Measurements from ENCODE around the gene MERTK.

Gene MERTK

GRCh38 chr2:111912547-111912946 lies 14.1 kb downstream of the MERTK start:
- intact Hi-C loops (cut with DNase I; ENCODE audit: low total_unique reads): no loop called here
- no peak overlapping the region for H3K27ac ChIP-seq

DNA sequence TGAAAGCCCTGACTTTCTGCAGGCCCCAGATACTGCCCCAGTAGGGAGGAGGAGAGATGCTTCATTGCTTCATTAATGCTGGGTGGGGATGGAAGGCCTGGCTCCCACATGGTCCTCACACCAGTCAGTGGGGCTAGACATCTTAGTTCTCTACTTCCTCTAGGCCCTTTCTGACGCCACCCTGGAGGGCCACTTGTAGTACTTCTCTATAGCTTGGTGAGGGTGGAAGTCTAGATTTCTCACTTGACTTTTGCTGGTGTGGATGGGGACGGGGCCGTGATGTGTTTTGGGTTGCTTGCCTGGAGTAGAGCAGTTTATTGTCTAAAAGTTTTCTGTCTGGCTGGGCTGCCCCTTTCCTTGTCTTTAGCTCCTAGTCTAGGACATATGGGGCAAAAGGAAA lies 18.7 kb downstream of the MERTK start:
- Histone ChIP-seq H3K9me3 (no peaks in the 10 kb centered on the region), H3K27ac (no peak overlapping the region), H3K36me3 (peaks cover 0 to 7% (median 5%) of the 10 kb centered on the region in 3 donors), H3K4me3 (no peak overlapping the region), H3K27me3 (no peaks in the 10 kb centered on the region), H3K4me1 (peaks cover 0 to 25% (median 7%) of the 10 kb centered on the region in 4 donors)
- no peak for DNase-seq
- TF ChIP-seq CTCF (IDR thresholded peaks at IDR 0.05): no peak
- intact Hi-C loops (cut with DNase I; ENCODE audit: low total_unique reads): no loop called here

More at GRCh38 chr2:111912547-111912946, 14.1 kb downstream of the MERTK start:
- Histone ChIP-seq H3K4me3 (no peak overlapping the region), H3K9me3 (no peaks in the 10 kb centered on the region), H3K36me3 (peaks cover 0 to 7% (median 5%) of the 10 kb centered on the region in 3 donors), H3K4me1 (peaks cover 0 to 33% (median 3%) of the 10 kb centered on the region in 4 donors), H3K27me3 (no peaks in the 10 kb centered on the region)
- no peak for TF ChIP-seq CTCF (IDR thresholded peaks at IDR 0.05)
- no peak for DNase-seq

DNA sequence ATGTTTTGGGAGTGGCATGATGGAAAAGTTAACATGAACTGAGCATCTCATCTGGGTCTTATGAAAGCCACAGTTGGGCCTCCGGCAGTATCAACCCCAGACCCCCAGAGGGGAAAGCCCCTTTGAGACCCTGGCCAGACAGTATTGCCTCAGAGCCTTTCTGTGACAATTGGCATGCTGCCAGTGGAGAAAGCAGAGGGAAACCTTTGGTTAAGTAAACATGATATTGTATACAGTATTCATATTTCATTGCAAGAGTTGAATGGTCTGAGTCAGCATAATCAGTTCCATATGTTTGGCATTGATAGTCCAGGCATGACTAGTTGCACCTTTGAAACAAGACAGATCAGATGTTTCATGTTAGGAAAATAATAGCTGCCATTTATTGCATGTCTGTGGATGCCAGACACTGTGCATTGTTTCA lies 20.0 kb downstream of the MERTK start:
- Histone ChIP-seq H3K4me1 (peaks cover 0 to 25% (median 7%) of the 10 kb centered on the region in 4 donors), H3K4me3 (no peak overlapping the region), H3K9me3 (no peaks in the 10 kb centered on the region), H3K36me3 (peaks cover 0 to 11% (median 11%) of the 10 kb centered on the region in 3 donors), H3K27ac (no peak overlapping the region), H3K27me3 (no peaks in the 10 kb centered on the region)
- no peak for TF ChIP-seq CTCF (IDR thresholded peaks at IDR 0.05)
- intact Hi-C loops (cut with DNase I; ENCODE audit: low total_unique reads): no loop called here
- no peak for DNase-seq

DNA sequence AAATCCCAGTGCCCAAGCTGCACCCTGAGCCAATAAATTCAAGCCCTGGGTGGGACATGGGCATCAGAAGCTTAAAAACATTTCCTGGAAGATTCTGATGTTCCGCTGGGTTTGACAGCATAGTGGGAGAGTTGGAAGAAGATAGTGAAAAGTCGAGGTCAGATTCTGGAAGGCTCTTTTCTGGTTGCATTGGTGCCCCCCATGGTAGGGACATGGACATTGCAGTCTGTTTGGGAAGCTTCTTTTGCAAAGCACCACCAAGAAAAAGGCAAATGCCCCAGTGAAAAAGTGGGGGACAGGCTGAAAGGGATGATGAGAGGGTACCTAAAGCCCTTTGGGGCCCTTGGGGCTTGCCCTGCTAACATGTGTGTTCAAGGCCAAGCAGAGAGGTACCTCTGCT lies 21.0 kb downstream of the MERTK start:
- H3K4me3 ChIP-seq: no peak overlapping the region
- DNase-seq: no peak
- no peak for TF ChIP-seq CTCF (IDR thresholded peaks at IDR 0.05)
- H3K27me3 ChIP-seq: no peaks in the 10 kb centered on the region
- H3K36me3 ChIP-seq: peaks cover 0 to 19% (median 11%) of the 10 kb centered on the region in 3 donors
- H3K9me3 ChIP-seq: no peaks in the 10 kb centered on the region
- H3K4me1 ChIP-seq: peaks cover 0 to 25% (median 7%) of the 10 kb centered on the region in 4 donors
- peak overlapping the region in 1 of 2 donors; percentile 5 for H3K27ac ChIP-seq
- intact Hi-C loops (cut with DNase I; ENCODE audit: low total_unique reads): no loop called here

GRCh38 chr2:111919794-111920608 lies 21.6 kb downstream of the MERTK start:
- TF ChIP-seq CTCF (IDR thresholded peaks at IDR 0.05): no peak
- peaks cover 0 to 25% (median 7%) of the 10 kb centered on the region in 4 donors for H3K4me1 ChIP-seq
- H3K9me3 ChIP-seq: no peaks in the 10 kb centered on the region
- H3K27ac ChIP-seq: peak overlapping the region in 1 of 2 donors; percentile 5
- peak; percentile 58 to 84 for DNase-seq
- intact Hi-C loops (cut with DNase I; ENCODE audit: low total_unique reads): no loop called here
- no peaks in the 10 kb centered on the region for H3K27me3 ChIP-seq
- peaks cover 0 to 19% (median 11%) of the 10 kb centered on the region in 3 donors for H3K36me3 ChIP-seq
- no peak overlapping the region for H3K4me3 ChIP-seq

Measured in tibial artery (tissue), 4 donors.